ENCODE data around the gene CMTM7.

- TF ChIP-seq, protein P1, sequence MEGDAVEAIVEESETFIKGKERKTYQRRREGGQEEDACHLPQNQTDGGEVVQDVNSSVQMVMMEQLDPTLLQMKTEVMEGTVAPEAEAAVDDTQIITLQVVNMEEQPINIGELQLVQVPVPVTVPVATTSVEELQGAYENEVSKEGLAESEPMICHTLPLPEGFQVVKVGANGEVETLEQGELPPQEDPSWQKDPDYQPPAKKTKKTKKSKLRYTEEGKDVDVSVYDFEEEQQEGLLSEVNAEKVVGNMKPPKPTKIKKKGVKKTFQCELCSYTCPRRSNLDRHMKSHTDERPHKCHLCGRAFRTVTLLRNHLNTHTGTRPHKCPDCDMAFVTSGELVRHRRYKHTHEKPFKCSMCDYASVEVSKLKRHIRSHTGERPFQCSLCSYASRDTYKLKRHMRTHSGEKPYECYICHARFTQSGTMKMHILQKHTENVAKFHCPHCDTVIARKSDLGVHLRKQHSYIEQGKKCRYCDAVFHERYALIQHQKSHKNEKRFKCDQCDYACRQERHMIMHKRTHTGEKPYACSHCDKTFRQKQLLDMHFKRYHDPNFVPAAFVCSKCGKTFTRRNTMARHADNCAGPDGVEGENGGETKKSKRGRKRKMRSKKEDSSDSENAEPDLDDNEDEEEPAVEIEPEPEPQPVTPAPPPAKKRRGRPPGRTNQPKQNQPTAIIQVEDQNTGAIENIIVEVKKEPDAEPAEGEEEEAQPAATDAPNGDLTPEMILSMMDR (IDR thresholded peaks at IDR 0.05) = no peak
- no peak for TF ChIP-seq POLR2A (IDR thresholded peaks at IDR 0.05)
- no peak for TF ChIP-seq POLR2AphosphoS5 (IDR thresholded peaks at IDR 0.05)
Observed at GRCh38 chr3:32403663-32404062, 12.0 kb downstream of the CMTM7 start.
